ENCODE data around the gene MFN2. TPM values are rescaled to one million over a fixed set of nuclear protein-coding genes. Genes with fewer than 3 reads are reported as not detected.

MFN2 gene
- total RNA-seq, 2 donors from 2014 or later, result 20.1 to 20.8 TPM

GRCh38 chr1:11951901-11952300 lies 28.3 kb upstream of the MFN2 start:
- no peak overlapping the region for H3K27ac ChIP-seq
- intact Hi-C loops (cut with DNase I), result no loop called here
- ATAC-seq, result no peak
- H3K27me3 ChIP-seq, result no peaks in the 10 kb centered on the region
- 92 to 93% methylated on average over 2 of the region's 2 CpGs for WGBS, 2 donors
- no peaks in the 10 kb centered on the region for H3K36me3 ChIP-seq (replicated peaks in 1 of 2; ENCODE audit: insufficient read depth in 1 of 2, low read depth in 2 of 2)
- no peaks in the 10 kb centered on the region for H3K9me3 ChIP-seq
- H3K4me3 ChIP-seq, result no peak overlapping the region
- H3K4me1 ChIP-seq, result no peaks in the 10 kb centered on the region
- TF ChIP-seq POLR2A (IDR thresholded peaks at IDR 0.05) (no peak), CTCF (IDR thresholded peaks at IDR 0.05) (no peak)
- no peak for DNase-seq

GRCh38 chr1:11952455-11953109 lies 27.7 kb upstream of the MFN2 start:
- Histone ChIP-seq H3K27me3 (no peaks in the 10 kb centered on the region), H3K27ac (no peak overlapping the region), H3K4me3 (no peak overlapping the region), H3K36me3 (replicated peaks in 1 of 2; ENCODE audit: insufficient read depth in 1 of 2, low read depth in 2 of 2) (no peaks in the 10 kb centered on the region), H3K9me3 (no peaks in the 10 kb centered on the region), H3K4me1 (no peaks in the 10 kb centered on the region)
- DNase-seq, result no peak
- intact Hi-C loops (cut with DNase I), result no loop called here
- no peak for TF ChIP-seq POLR2A (IDR thresholded peaks at IDR 0.05)
- TF ChIP-seq CTCF (IDR thresholded peaks at IDR 0.05), result no peak
- no peak for ATAC-seq
- WGBS, 2 donors, result 87 to 88% methylated on average over 9 to 11 of the region's 11 CpGs

GRCh38 chr1:11955221-11955620 lies 25.0 kb upstream of the MFN2 start:
- intact Hi-C loops (cut with DNase I), result no loop called here

GRCh38 chr1:11957398-11957797 lies 22.8 kb upstream of the MFN2 start:
- H3K27me3 ChIP-seq, result no peaks in the 10 kb centered on the region
- H3K4me3 ChIP-seq, result no peak overlapping the region
- no peak overlapping the region for H3K27ac ChIP-seq
- no peaks in the 10 kb centered on the region for H3K9me3 ChIP-seq
- DNase-seq, result no peak
- H3K4me1 ChIP-seq, result no peaks in the 10 kb centered on the region
- no peak for TF ChIP-seq CTCF (IDR thresholded peaks at IDR 0.05)
- no peak for ATAC-seq
- peaks cover 4 to 6% of the 10 kb centered on the region in 2 donors for H3K36me3 ChIP-seq (replicated peaks in 1 of 2; ENCODE audit: insufficient read depth in 1 of 2, low read depth in 2 of 2)
- intact Hi-C loops (cut with DNase I), result no loop called here
- 87 to 93% methylated on average over 5 of the region's 5 CpGs for WGBS, 2 donors

More at GRCh38 chr1:11955221-11955620, 25.0 kb upstream of the MFN2 start:
- Histone ChIP-seq H3K36me3 (replicated peaks in 1 of 2; ENCODE audit: insufficient read depth in 1 of 2, low read depth in 2 of 2) (peaks cover 2 to 6% of the 10 kb centered on the region in 2 donors), H3K4me3 (no peak overlapping the region), H3K27me3 (no peaks in the 10 kb centered on the region), H3K4me1 (no peaks in the 10 kb centered on the region), H3K9me3 (no peaks in the 10 kb centered on the region), H3K27ac (no peak overlapping the region)
- 85 to 89% methylated on average over 5 to 6 of the region's 6 CpGs for WGBS, 2 donors
- TF ChIP-seq CTCF (IDR thresholded peaks at IDR 0.05) (no peak), POLR2A (IDR thresholded peaks at IDR 0.05) (no peak)
- ATAC-seq (no peak), DNase-seq (no peak)

GRCh38 chr1:11957897-11958296 lies 22.3 kb upstream of the MFN2 start:
- no peak for TF ChIP-seq CTCF (IDR thresholded peaks at IDR 0.05)
- TF ChIP-seq POLR2A (IDR thresholded peaks at IDR 0.05), result no peak
- Histone ChIP-seq H3K4me1 (no peaks in the 10 kb centered on the region), H3K27ac (no peak overlapping the region), H3K36me3 (replicated peaks in 1 of 2; ENCODE audit: insufficient read depth in 1 of 2, low read depth in 2 of 2) (peaks cover 4 to 6% of the 10 kb centered on the region in 2 donors), H3K27me3 (no peaks in the 10 kb centered on the region), H3K4me3 (no peak overlapping the region), H3K9me3 (no peaks in the 10 kb centered on the region)
- 94 to 97% methylated on average over 12 of the region's 12 CpGs for WGBS, 2 donors
- DNase-seq, result no peak
- ATAC-seq, result no peak
- intact Hi-C loops (cut with DNase I), result no loop called here
